GM21447 (cell line): Measurements from ENCODE around the gene CDC25B.
A peak's percentile ranks its signal among the peaks of the same experiment; 100 is the strongest.

Experiments used
- ATAC-seq: cut with Tn5 transposase; IDR thresholded peaks from one replicate; pipeline ENCODE4 v1.9.1; 2021; ENCODE audit not compliant: unreplicated experiment

The CDC25B gene

DNA sequence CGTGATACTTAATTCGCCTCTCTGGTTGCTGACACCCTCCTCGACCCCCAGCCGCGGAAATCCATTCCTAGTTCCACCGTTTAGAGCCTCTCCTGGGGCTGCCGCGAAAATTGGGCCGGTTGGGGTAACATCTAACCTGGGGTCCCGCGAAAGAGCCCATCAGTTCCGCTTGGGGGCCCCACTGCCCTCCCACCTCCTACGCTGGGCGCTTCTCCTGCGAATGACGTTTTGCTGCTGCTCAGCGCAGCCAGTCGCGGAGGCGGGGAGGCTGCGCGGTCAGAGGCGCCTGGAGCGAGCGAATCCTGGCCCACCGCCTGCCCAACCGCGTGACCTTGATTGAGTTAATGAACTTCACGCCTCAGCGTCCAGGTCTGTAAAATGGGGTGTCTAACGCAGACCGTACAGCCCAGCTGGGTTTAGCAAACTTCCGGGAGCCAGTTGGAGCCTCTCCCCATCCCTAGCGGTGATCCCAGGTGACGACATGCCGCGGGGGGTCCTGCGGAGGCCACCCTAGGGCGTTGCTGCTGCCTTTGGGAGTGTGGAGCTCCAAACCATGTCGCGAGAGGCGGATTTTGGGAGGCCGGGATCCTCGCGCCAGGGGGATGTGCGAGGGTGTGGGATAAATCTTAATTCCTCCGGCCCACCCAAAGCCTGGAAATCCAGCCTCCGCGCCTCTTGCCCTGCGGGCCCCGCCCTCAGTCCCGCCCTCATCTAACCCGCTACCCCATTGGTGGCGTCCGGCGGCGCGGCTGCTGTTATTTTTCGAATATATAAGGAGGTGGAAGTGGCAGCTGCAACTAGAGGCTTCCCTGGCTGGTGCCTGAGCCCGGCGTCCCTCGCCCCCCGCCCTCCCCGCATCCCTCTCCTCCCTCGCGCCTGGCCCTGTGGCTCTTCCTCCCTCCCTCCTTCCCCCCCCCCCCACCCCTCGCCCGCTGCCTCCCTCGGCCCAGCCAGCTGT, at the start of gene CDC25B:
Gene CDC25B, plus strand, starts transcription at position 800 of the 958 bp plus-strand sequence. CDS start 222 bp downstream, outside the sequence.
- ATAC-seq, result peak; percentile 71

DNA sequence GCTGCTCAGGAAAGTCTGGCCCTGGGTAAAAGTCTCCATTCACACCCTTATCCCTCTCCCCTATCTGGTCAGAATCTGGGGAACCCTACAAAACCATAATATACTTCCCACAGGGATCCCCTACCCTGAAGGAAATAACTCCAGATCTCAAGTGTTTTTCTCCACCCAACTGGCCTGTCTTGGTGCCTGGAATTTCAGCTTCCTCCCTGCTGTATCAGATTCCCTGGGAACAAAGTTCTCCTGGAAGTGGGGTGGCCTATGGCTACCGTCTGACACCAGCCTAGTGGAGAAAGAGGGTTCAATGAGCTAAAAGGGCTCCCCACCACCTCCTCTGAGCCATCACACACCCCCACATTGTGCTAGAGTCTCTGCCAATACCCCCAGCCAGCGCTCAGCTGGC, 48.6 kb upstream of the CDC25B start:
- ATAC-seq, result no peak

DNA sequence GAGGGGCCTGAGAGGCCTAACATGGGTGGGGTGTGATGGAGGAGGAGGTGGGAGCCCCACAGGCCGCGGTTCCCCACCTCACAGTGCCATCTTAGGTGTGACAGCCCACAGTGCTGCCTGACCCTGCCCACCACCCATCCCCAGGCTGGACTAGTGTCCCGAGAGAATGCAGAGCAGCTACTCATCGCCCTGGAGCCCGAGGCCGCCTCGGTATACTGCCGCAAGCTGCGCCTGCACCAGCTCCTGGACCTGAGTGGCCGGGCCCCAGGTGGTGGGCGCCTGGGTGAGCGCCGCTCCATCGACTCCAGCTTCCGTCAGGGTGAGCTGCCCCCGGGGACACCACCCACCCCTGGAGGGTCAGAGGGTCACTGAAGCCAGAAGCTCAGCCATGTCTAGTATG, 48.0 kb upstream of the CDC25B start:
- ATAC-seq, result no peak

DNA sequence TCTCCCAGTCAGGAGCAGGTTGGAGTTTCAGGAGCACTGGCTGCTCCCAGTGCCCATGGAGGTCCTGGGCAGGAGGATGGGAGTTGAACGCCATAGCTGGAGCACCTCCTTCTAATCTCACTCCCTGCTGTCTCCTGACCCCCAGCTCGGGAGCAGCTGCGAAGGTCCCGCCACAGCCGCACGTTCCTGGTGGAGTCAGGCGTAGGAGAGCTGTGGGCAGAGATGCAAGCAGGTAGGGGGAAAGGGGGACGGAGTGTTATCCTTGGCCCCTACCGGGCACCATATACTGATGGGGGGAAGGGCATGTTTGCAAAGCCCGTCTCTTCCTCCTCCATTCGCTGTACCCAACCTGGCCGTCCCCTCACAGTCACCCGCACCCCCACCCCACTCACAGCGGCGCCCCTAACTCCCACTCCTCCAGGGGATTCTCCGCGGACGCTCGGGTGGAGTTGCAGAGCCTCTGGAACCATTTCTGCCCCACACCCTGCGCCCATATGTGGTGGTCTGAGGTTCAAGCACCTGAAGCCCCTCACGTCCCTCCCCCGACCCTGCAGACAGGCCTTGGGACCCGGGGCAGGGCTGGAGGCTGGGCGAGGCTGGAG, 46.9 kb upstream of the CDC25B start:
- no peak for ATAC-seq

DNA sequence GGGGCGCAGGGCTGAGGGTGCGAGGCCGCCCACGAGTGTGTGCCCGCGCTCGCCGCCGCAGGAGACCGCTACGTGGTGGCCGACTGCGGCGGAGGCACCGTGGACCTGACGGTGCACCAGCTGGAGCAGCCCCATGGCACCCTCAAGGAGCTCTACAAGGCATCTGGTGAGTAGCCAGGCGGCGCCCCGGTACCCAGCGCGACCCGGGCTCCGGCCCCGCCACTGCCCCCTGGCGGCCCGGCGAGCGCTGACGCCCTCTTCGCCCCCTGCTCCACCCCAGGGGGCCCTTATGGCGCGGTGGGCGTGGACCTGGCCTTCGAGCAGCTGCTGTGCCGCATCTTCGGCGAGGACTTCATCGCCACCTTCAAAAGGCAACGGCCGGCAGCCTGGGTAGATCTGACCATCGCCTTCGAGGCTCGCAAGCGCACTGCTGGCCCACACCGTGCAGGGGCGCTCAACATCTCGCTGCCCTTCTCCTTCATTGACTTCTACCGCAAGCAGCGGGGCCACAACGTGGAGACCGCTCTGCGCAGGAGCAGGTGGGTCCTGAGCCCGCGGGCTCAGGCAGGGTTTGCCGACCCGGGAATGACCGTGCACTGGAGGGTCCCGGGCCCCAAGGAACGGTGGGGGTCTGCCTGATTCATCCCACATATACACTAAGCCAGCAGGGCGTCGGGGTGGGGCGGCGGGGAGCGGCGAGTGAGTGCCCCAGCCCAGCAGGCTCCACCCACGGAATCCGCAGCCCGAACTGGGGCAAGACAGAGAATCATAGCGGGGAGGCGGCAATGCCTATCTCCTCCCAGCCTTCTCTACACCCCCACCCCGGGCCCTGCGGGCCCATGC, 46.2 kb upstream of the CDC25B start:
- no peak for ATAC-seq

DNA sequence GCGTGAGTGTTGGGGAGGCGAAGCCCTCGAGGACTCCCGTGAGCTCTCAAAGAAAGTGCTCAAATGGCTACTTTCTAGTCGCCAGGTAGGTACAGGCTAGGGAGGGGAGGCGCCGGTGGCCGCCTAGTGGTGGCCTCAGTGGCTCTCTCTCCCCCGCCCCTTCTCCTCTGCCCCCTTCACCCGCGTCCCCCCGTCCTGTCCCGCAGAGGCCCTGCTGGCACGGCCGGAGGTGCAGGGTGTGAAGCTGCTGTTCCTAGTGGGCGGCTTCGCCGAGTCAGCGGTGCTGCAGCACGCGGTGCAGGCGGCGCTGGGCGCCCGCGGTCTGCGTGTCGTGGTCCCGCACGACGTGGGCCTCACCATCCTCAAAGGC, 44.8 kb upstream of the CDC25B start:
- no peak for ATAC-seq

DNA sequence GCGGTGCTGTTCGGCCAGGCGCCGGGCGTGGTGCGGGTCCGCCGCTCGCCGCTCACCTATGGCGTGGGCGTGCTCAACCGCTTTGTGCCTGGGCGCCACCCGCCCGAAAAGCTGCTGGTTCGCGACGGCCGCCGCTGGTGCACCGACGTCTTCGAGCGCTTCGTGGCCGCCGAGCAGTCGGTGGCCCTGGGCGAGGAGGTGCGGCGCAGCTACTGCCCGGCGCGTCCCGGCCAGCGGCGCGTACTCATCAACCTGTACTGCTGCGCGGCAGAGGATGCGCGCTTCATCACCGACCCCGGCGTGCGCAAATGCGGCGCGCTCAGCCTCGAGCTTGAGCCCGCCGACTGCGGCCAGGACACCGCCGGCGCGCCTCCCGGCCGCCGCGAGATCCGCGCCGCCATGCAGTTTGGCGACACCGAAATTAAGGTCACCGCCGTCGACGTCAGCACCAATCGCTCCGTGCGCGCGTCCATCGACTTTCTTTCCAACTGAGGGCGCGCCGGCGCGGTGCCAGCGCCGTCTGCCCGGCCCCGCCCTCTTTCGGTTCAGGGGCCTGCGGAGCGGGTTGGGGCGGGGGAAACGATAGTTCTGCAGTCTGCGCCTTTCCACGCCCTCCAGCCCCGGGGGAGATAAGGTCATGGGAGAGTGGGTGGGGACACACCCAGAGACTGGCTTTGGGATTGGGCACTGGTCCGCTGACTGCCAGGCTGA, 44.3 kb upstream of the CDC25B start:
- ATAC-seq, result no peak

DNA sequence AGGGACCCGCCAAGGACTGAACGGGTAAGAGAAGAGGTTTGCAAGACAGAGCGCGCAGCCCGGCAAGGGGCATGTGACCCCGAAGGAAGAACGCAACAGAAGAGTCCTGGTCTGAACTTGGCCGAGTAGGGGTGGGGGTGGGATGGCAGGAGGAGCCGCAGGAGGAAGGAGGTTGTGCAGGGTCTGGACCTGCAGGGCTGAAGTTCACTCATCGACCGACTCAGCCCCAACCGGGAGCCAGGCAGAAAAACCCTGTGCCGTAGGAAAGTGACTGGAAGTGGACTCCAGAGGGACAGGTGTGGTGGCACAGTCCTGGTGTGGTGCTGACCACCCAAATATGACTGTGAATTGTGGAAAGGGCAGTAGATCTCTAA, 43.7 kb upstream of the CDC25B start:
- ATAC-seq, result no peak

DNA sequence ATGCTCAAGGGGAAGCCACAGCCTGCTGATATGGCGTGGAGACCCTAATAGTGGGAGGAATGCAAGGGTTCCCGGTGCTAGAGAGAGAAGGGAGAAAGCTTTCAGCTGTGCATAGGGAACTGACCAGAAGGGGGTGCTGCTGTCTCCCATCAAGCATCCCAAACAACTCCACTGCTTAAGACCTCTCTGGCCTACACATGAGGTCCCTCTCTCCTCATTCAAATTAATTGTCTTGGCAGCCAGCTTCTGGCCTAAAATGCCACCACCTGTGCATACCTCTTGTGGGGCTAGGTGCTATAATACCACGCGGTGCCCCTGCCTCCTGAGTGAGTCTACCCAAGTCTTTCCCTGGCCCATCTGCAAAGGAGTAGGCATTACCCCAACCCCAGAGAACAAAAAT, 43.0 kb upstream of the CDC25B start:
- no peak for ATAC-seq

DNA sequence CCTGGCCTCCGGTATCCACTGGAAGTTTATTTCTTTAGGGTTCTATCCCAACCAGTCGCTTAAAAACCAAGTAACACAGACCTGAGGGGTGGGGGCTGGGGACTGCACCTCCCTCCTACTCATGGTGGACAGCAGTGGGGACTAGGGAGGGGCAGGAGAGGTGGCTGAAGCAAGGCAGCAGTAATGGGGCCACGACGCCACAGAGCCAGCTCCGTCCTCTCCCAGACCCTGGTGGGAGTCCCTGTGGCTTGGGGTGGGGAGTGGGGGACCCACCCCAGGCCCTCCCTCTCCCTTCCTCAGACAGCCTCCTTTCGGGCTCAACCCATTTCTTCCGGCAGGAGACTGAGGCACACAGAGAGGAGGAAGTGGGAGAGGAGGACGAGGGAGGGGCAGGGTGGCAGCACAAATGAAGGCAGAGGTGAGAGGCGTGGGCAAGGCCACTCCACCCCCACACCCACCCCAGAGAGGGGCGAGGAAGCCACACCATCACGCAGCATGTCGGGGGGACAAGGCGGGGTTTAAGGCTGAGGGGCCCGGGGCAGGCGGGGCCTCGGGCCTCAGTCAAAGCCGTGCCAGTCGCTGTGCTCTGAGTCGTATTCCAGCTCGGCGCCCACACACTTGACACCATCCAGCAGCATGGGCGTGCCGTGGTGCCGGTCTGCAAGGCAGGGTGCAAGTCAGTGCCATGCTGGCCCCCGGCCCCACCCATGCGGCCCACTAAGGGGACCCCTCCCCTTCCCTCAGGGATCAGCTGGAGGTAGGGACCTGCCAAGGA, 42.4 kb upstream of the CDC25B start:
- ATAC-seq, result no peak

DNA sequence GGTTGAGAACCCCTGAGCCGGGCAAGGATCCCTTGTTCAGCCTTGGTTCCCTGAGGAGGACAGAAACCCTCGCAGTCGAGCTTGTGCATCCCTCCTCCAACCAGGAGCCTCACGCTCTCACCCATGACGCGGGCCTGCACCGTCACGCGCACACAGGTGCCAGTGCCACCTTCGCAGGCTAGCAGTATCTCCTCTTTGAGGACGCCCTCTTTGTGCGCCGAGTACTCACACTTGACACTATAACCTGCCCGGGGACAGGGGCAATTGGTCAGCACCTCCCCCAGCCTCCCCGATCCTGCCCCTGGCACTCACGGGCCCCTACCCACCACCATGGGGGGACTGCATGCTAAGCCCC, 41.9 kb upstream of the CDC25B start:
- ATAC-seq, result no peak

DNA sequence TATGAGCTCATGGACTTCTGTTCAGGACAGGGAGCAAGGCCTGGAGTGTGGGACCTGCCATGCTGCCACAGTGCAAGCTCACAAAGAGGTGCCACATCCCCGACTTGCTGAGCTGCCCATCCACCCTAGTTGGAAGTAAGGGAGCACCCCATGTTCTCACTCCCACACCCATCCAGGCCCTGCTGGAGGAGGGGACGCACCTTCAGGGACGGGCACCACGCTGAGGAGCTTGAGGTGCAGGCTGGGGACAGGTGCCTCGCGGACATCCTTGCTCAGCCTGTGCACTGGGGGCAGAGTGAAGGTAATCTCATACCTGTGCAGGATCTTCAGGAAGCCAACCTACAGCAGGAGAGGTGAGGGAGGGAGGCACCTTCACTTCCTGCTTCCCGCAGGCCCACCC, 40.8 kb upstream of the CDC25B start:
- no peak for ATAC-seq

DNA sequence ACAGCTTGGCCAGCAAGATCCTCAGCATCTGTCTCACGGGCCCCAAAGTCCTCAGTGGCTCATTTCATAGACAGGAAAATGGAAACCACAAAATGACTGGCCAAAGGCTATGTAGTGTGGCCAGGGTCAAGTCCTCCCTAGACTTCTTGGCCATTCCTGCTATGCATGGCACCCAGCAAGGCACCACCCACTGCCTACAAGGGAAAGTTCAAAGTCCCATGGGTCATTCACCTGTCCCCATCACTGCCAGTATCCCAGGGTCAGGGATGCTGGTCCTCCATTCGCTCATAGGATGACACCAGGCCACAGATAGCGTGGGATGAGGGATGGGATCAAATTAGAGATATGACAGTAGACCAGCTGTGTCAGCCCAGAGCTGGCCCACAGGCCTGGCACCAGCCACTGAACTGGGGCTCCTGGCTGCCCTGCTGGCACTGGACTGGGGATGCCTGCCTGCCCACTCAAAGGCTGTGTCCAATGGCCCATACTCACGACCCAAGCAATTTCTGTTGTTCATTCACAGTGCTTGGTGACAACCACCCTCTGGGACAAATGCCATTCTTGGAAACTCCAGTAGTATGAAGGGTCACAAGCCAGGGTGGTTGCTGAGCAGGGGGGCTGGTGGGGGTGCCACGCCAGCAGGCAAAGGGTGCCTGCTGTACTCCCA, 40.2 kb upstream of the CDC25B start:
- no peak for ATAC-seq

DNA sequence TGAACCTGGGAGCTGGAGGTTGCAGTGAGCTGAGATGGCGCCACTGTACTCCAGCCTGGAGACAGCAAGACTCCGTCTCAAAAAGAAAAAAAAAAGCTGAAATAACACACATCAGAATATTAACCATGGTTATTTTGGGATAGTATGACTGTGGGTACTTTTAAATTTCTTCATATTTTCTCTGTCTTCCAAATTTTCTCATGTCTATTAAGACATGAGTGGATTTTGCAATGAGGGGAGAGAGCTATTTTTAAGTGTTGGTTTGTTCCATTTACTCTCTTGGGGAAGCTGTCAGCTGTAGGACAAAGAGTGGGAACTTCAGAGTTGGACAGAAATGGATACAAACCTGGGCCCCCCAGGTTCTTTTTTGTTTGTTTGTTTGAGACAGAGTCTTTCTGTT, 38.8 kb upstream of the CDC25B start:
- no peak for ATAC-seq

DNA sequence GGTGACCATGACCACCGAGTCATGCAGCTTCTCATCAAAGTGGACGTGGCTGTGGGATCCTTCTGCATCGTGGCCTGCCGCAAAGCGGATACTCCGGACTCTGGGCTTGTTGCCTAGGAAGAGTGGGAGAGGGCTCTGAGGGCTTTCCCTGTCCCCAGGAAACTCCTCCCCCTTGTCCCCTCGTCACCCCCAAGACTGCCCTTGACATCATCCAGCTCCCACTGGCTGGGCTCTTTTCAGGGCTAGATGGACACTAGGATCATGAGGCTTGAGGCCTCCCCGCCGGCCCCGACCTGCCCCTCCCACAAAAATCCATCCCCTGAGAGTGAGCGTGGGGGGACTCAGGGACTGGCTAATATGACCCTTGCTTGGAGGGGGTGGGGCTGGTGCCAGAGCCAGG, 37.5 kb upstream of the CDC25B start:
- no peak for ATAC-seq

DNA sequence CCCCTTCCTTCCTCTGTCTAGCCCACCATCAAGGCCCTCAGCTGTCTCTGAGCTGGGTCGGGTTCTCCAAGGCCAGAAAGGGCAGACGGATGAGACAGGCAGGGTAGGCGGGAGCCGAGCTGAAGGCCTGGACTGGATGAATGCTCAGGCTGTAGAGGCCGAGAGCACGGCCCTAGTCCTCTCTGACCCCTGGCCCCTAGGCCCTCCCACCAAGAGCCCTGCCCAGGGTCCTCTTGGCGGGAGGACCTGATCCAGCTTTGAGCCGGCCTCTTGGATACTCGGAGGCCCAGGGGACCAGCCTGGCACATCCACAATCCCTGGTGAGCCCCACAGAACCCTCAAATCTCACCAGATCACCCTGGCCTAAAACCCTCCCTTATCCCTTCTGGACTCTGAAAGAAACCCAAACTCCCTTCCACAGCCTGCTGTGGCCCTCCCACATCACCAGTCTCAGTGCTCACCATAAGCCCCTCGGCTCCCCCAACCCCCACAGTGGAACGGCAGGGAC, 36.7 kb upstream of the CDC25B start:
- no peak for ATAC-seq

DNA sequence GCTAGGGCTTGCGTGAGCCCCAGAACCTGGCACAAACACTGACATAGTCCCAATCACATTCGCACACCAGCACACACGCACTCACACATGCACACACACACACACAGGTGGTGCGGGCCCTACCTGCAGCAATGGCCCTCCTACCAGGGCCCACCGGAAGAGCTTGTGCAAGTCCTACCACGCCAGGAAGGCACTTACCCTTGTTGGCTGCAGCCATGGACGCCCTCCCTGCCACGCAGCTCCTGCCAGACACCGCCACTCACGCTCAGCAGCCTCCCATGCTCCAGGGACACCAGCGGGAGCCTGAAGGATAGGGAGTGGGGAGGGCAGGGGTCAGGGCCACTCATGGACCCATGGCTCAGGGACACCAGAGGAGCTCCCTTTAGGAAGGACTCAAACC, 36.2 kb upstream of the CDC25B start:
- ATAC-seq, result no peak

DNA sequence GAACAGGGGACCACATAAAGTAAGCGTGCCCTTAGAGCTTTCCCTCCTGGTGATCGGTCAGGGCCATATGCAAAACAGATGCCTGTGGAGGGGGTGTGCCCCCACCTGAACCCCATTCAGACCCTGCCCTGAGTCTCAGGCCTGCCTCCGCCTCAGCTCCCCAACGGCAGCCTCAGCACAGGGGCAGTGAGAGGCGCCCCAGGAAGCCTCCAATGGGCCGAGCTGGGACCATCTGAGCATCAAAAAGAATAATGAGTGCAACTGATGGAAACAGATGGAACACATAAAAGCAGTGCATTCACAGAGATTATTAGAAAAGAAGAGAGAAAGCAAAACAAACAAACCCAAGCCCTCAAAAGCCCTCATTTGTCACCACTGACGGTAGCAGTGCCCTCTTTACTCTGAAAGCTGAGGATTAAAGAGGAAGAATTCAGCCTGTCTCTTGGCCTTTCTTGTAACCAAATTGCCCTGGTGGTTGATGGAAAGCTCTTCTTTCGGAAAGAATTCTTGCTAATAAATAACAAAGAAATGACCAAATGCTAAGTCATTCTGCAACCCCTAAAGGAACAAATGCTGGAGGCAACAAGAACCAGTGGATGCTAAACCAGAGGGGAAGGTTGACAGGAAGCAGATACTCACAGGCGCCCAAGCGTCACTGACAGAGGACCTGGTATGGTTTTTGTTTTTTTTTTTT, 35.3 kb upstream of the CDC25B start:
- peak; percentile 62 for ATAC-seq
